ENCODE data around the gene OR2V2.
"Not testable (repeated sequence)": the region's sequence is repeated elsewhere in the genome, so short reads cannot be mapped to it uniquely, and the experiment has no call there.

The OR2V2 gene

DNA sequence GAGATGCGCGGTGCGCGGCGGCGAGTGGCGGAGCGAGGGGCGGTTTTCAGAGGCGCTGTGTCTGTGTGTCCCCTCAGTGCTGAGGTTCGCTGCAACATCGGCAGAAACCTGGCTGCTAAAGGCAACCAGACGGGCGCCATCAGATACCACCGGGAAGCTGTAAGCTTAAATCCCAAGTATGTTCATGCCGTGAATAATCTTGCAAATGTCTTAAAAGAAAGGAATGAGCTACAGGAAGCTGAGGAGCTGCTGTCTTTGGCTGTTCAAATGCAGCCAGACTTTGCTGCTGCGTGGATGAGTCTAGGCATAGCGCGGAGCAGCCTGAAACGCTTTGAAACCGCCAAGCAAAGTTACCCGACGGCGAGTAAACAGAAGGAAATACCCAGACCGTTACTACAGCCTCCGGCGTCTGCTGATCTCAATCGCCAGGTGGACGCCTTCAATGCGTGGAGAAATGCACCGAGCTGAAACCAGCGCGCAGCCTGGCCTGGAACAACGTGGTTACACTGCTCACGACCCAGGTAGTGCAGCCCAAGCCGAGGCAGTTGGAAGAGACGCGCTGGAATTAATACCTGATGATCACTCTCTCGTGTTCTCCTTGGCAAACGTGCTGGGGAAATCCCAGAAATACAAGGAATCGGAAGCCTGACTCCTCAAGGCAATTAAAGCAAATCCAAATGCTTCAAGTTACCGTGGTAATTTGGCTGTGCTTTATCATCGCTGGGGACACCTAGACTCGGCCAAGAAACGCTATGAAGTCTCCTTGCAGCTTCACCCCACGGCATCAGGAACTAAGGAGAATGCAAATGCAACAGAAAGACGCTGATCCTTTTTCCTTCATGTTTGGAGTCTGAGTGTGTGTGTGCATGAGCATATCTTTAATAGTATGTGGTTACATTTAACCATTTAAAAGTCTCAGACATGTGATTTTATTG lies 32.3 kb upstream of the OR2V2 start:
- FAIRE-seq (peak; percentile 84), DNase-seq (ENCODE audit: low spot score) (peak; percentile 67)

DNA sequence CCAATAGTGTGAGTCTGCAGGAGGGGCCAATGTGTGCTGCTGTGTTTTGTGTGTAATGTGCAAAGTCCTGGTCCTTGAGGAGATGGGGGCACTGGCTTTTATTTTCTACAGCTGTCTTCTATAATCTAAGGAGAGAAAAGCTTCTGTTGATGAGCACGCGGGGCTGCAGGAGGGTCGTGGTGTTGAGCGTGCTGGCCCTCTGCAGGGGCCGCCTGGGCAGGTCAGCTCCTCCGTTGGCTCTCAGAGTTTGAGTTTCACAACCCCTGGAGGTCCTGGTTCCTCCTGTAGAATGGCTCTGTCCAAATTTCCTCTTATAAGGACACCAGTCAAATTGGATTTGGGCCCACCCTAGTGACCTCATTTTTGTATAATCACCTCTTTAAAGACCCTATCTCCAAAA lies 29.0 kb upstream of the OR2V2 start:
- DNase-seq (ENCODE audit: low spot score) (no peak), FAIRE-seq (no peak)

DNA sequence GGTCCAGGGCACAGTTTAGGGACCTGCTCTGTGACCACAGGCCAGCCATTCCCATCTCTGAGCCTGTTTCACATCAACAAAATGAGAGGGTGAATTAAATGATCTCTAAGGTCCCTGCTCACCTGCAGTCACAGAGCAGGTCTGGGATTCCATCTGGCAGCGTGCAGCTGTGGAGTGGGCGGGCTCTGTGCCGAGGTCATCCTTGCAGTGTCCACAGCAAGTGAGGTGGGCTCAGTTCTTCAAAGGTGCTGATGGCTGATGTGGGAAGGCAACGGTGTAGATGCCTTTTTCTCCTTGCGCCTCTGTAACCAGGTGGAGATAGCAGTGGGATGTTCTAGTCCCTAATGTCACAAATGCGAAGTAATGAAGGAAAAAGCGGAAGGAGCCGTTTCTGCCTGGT lies 28.3 kb upstream of the OR2V2 start:
- FAIRE-seq (no peak), DNase-seq (ENCODE audit: low spot score) (no peak)

DNA sequence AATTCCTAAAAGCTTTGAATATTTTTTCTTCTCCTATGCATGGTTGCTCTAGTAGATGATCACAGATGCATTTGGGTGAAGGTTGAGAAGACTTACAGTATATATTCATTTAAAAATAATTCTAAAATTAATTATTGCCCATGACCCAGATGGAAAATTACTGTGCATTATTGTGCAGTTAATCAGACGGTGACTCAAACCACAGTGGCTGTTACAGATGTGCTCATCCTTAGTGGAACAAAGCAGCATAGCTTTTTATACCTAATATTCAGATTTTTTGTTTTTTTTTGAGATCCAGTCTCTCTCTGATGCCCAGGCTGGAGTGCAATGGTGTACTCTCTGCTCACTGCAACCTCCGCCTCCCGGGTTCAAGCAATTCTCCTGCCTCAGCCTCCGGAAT lies 27.1 kb upstream of the OR2V2 start:
- DNase-seq (ENCODE audit: low spot score) (peak; percentile 48), FAIRE-seq (no peak)

DNA sequence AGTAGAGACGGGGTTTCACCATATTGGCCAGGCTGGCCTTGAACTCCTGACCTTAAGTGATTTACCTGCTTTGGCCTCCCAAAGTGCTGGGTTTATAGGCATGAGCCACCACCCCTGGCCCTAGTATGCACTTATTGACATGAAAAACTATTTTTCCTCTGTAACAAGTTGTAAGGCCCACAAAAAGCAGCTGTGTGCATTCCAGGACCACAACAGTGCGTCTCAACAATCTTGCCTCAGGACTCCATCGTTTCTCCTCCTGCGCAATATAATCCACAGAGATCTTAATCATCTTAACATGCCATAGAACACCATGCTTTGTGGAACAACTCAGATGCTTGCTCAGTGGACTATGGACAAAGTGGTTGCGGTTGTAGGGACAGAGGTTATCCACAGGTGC lies 26.6 kb upstream of the OR2V2 start:
- DNase-seq (ENCODE audit: low spot score) (no peak), FAIRE-seq (no peak)

DNA sequence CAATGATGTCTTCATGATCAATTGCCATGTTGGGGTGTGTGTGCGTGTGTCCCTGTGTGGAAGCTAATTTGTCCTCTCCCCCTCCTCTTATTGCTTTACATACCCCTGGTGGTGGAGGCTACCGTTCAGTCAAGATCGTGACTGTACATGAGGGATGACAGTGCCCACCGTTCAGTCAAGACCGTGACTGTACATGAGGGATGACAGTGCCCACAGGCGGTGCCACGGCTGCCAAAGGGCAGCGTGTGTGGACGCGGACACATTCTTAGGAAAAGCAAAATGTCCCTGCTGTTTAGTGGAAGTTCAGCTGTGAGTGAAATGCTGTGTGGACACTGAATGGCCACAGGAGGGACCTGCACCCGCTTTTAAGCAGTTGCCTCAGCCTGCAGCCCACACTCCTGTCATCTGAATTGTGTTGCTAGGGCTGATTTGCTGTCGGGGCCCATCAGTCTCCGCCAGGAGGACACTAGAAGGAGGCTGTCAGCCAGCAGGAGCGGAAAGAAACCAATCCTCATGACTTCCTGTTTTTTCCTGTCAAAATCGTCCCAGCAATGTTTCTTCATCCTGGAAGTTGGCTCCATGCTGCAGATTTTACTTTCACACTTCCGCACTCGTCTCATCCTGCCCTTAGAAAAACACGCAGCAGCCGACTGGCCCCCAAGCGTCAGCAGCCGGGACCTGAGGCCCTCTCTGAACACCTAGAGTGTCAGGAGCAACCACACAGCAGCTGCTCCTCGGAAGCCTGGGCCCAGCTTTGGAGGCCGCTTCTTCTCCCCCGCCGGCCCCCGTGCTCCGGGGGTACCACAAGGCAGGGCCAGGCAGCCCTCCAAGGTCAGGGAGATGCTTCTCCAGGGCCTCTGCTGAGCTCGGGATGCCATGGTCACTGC lies 25.5 kb upstream of the OR2V2 start:
- FAIRE-seq: peak; percentile 30
- DNase-seq (ENCODE audit: low spot score): no peak

DNA sequence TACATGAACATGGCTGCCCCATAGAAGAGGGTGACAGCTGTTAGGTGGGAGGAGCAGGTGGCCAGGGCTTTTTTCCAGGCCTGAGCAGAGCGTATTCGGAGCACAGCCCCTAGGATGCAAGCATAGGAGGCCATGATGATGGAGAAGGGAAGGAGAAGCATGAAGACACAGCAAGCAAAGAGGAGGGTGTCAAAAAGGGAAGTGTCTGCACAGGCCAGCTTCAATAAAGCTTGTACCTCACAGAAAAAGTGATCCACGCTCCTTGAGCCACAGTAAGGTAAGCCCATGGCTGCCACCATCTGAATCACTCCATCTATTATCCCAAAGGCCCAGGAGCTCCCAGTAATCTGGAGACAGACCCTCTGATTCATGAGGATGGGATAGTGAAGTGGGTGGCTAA lies 22.9 kb upstream of the OR2V2 start:
- peak; percentile 5 for FAIRE-seq

DNA sequence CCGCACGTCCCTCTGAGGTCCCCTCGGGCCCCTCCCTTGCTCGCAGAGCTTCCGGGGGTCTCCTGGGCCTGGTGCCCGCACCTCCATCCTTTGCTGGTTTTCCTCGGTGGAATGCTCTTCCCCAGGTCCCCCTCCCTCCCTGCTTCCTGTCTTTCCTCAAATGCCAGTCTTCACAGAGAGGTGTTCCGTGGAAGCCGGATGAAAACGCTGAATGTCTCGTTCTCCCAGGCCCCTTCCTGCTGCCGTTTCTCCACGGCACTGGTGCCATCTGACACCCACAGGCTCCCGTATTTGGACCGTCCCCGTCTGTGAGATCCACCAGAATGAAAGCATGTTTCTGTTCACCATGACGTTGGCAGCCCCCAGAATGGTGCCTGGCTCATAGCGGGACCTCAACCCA lies 20.5 kb upstream of the OR2V2 start:
- DNase-seq (ENCODE audit: low spot score) (no peak), FAIRE-seq (no peak)

More for the DNA sequence above, 22.9 kb upstream of the OR2V2 start:
- no peak for DNase-seq (ENCODE audit: low spot score)

DNA sequence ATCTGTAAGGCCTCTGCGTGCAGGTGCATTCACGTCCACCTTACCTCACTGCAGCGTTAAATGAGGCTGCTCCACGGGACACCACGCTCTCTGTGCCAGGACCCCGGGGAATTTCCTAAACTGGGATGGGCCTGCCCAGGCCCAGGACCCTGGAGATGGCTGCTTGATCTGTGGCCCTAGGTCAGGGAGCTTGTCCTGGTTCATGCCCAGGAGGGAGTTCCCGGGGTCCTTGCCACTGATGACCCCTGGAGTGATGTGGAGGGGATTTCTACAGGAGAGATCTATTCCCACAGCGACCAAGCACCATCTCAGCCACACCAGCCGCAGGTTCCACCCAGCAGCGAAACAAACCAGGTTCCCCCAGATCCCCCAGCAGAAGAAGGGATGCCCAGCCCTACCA lies 19.9 kb upstream of the OR2V2 start:
- FAIRE-seq: no peak

DNA sequence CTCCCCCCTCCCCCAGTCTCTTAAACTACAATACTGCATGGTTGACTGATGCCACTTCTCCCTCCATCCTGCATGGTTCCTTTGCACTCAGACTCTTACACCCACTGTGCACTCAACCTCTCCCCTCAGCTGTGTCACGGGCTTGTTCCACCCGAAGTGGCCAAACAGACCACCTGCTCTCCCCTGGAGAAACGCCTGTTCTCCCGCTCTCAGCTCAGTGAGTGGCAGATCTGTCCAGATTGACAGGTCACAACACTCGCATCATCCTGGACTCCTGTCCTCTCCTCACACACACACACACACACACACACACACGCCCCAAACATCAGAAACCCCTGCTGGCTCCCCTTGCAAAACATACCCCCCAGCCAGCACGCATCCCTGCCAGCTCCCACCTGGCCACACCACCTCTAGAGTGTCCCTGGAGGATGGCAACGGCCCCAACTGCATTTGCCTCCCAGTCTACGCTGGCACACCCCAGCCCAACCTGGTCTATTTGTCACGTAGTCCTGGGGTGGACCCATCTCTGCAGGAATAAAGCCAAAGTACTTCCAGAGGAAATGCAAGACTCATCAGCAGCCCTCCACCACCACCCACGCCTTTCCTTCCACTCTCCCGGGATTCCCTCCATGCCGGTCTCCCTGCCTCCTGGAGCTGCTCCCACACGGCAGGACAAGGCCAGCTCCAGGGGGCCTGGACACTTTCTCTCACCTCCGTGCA lies 19.3 kb upstream of the OR2V2 start:
- no peak for DNase-seq (ENCODE audit: low spot score)

More for the DNA sequence above, 19.9 kb upstream of the OR2V2 start:
- DNase-seq (ENCODE audit: low spot score): no peak

DNA sequence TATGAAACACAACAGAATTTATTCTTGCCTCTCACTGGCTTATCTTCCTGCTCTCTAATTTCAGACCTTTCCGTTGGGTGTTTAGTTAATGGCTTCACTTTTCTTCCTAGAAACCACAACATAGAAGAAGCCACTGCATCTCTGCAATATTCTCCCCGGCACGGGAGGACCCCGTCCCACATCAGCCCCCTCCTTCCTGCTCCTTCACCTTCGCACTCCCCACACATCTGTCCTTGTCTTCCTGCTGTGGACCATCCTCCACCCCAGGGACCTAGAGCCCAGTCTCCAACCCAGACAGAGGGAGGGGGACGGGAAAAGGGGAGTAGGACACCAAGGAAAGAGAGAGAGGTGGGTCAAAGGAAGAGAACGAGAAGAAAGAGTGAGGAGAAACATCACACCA lies 17.8 kb upstream of the OR2V2 start:
- no peak for DNase-seq (ENCODE audit: low spot score)
- FAIRE-seq: no peak

More for the DNA sequence above, 19.3 kb upstream of the OR2V2 start:
- FAIRE-seq: no peak

DNA sequence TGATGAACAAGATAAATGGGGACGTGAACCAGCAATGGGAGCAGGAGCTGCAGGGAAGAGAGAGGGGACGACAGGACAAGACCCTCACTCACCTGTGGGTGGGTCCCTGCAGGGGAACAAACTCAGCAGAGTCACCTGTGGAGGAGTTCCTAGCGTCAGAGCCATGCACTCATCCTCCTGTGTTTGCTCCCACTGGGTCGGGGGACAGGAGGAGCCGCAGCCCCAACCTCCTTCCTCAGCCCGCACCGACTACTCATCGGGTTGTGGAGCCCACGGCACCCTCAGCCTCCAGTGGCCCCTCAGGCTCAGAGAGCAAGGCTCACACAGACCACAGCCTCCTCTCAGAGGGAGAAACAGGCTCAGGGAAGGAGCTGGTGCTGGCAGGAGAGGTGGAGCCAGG lies 17.3 kb upstream of the OR2V2 start:
- not testable (repeated sequence) for FAIRE-seq; DNase-seq (ENCODE audit: low spot score)

DNA sequence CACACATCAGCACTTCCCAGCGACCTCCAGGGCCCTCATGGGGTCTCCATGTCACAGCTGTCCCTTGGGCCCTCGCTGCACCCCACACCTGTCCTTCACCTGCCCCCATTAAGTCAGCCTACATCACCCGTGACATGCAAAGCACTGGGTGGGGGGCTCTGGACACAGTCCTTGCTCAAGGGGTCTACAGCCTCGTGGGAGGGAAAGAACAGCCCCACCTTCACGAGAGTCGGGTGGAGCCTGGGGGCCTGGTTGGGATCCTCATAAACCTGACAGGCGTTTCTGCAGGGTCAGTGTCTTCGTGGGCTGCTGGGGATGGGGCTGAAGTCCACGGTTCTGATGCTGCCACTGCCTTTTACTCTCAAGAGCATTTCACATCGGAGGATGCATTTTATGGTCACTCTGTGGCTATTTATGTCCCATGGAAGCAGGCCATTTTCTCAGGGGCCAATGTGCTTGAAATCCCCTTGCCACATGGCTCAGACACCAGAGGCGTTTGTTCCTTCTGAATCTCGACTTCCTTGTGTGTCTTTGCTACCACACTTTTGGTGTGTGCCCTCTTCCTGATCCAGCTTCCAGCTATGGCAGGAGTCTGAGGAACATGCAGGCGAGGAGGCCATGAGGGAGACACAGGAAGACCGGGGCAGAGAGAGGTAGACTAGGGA lies 16.4 kb upstream of the OR2V2 start, which contains the start of gene OR2V1:
Gene OR2V1, minus strand, starts transcription at position 338 of the 665 bp plus-strand sequence. CDS start 5,865 bp downstream, outside the sequence.
- FAIRE-seq (no peak), DNase-seq (ENCODE audit: low spot score) (no peak)

DNA sequence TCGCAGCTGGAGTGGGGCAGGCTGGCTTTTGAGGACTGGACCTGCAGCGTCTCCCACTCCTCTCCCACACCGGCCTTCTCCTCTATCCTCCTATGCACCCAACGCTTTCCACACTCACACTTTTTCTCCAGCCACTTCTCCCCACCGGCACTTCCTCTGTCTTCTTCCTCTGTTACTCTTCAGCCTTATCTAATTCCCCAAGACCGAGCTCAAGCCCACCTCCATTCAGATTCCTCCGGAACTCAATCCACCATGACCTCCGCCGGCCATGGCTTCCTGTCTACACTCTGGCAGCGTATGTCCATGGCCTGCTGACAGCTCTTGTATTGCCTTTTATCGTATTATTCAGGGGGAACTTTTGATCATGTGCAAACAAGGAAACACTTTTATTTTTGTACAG lies 15.9 kb upstream of the OR2V2 start:
- no peak for DNase-seq (ENCODE audit: low spot score)
- FAIRE-seq: no peak

DNA sequence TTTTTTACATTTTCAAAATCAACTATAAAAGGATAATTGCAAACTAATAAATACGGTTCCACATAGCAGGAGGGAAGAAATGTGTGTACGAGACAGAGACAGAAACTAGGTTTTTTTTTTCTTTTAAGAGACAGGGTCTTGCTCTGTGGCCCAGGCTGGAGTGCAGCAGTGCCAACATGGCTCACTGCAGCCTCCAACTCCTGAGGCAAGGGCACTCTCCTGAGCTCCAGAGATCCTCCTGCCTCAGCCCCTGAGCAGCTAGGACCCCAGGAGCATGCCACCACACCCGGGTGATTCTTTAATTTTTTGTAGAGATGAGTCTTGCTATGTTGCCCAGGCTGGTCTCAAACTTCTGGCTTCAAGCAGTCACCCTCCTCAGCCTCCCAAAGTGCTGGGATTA lies 14.3 kb upstream of the OR2V2 start:
- no peak for DNase-seq (ENCODE audit: low spot score)
- FAIRE-seq: no peak

DNA sequence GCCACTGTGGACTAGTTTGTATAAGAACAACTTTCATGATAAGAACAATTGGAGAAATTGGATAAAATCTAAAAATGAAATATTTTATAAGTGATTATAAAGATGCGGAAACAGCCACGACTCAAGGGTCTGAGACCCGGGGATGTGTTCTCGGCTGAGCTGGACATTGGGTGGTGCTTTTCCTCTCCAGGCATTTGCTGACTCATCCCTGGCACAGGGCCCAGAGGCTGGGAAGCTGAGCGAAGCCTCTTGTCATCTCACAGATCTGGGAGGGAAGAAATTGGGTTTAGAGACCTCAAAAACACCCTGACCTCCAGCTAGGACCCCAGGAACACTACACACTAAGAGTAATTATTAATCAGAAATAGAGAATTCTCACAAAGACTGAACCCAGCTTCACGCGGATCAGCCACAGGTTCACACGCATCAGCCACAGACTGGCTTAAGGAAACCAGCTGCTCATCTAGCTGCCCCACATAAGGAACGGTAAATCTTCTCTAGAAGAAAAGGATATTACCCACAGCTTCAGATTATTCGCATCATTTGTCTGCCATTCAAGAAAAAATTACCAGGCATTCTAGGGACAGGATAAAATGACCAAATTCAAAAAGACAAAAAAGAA lies 13.7 kb upstream of the OR2V2 start:
- DNase-seq (ENCODE audit: low spot score): peak; percentile 91
- FAIRE-seq: no peak

DNA sequence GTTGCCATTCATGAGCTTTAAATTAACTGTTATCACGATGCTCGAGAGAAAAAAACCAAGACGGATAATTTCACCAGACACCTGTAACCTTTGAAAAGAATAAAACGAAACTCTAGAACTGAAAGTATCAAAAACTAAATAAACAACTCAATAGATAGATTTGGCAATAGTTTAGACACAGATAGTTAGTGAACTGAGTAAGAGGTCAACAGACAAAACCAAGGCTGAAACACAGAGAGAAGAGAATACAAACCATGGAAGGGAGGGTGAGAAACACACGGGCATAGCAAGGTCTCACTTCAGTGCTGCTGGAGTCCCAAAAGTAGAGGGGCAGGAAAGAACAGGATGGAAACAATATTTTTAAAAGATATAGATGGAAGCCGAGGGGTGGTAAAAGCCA lies 13.1 kb upstream of the OR2V2 start:
- DNase-seq (ENCODE audit: low spot score) (no peak), FAIRE-seq (no peak)

DNA sequence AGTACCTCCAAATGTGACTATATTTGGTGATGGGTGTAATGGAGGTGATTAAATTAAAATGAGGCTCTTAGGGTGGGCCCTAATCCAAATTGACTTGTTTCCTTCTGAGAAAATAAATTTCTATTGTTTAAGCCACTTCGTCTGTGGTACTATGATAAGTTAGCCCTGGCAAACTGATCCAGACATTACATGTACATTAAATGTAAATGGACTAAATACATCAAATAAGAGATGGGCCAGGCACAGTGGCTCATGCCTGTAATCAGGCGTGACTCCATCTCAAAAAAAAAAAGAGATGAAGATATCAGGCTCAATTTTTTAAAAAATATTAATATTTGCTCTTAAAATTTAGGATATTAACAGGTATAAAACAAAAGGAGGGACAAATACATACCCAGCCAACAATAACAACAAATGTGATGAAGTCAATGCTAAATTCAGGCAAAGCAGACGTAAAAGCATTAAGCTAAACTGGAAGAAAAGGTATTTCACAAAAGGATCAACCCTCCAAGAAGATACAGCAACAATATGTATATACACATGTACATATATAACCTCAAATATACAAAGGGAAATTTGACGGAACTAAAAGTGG lies 10.9 kb upstream of the OR2V2 start:
- no peak for FAIRE-seq
- no peak for DNase-seq (ENCODE audit: low spot score)

DNA sequence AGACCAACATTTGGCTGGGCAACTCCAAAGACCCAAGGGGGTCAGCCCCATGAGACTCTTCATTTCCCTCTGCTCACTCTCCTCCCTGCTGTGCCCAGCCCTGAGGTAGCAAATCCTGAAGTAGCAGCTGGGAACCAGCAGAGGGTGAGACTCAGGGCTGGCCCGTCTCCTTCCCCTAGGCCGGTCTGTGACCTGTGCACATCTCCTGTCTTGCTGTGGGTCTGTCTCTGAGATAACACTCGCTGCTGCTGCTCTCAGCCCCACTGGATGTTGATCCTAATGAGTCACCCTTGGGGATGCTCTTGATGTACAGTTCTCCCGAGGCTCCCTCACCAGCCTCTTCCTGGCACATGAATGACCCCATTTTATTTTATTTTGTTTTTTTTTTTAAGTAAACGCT lies 9.1 kb upstream of the OR2V2 start:
- DNase-seq (ENCODE audit: low spot score) (no peak), FAIRE-seq (no peak)

DNA sequence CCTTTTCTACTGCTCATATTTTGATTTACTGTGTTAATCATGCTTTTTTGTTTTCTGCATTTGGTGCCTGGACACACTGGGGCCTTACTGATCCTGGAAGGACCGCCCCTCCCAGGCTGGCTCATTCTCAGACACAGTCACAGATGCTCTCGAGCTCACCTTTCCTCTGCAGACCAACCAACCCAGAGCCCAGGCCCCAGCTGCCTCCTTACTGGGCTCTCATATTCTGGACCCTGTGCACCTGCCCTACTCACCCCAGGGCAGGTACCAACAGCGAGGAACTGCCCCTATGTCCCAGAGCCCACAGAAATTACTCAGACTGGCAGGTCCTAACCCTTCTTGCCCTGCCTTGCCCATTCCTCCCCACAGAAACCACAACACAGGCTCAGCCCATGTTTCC lies 6.6 kb upstream of the OR2V2 start:
- FAIRE-seq (no peak), DNase-seq (ENCODE audit: low spot score) (no peak)
